Osteoblast (primary cell): ENCODE data around the gene CARD16. TPM values are rescaled to one million over a fixed set of nuclear protein-coding genes. Genes with fewer than 3 reads are reported as not detected.
A peak's percentile ranks its signal among the peaks of the same experiment; 100 is the strongest.
"Not testable (repeated sequence)": the region's sequence is repeated elsewhere in the genome, so short reads cannot be mapped to it uniquely, and the experiment has no call there.

Experiments used
- DNase-seq: peaks from one replicate; pipeline ENCODE4 v3.0.0; 2011; ENCODE audit warnings: low spot score, mixed read lengths; ENCODE audit not compliant: insufficient read length; ENCODE audit errors: missing footprints
- H2AFZ ChIP-seq: 2 replicates; pipeline ENCODE4 v1.6.0; 2011; ENCODE audit warnings: mild to moderate bottlenecking, low read length
- H3K27ac ChIP-seq: 2 replicates; pipeline ENCODE4 v1.5.1; 2011; ENCODE audit warnings: mild to moderate bottlenecking, low read depth, low read length, moderate library complexity
- H3K27me3 ChIP-seq: 2 replicates; pipeline ENCODE4 v1.6.0; 2012; ENCODE audit warnings: mild to moderate bottlenecking, control low read depth, inconsistent platforms, low read length, moderate library complexity; ENCODE audit not compliant: insufficient read depth
- H3K36me3 ChIP-seq: 2 replicates; pipeline ENCODE4 v1.5.1; 2011; ENCODE audit warnings: mild to moderate bottlenecking, low read length, control low read depth, moderate library complexity; ENCODE audit not compliant: insufficient read depth
- H3K4me1 ChIP-seq: 2 replicates; pipeline ENCODE4 v1.5.1; 2011; ENCODE audit warnings: mild to moderate bottlenecking, low read length, control low read depth, moderate library complexity; ENCODE audit not compliant: insufficient read depth
- H3K4me2 ChIP-seq: 2 replicates; pipeline ENCODE4 v1.6.0; 2011; ENCODE audit warnings: mild to moderate bottlenecking, low read length; ENCODE audit not compliant: insufficient read depth
- H3K4me3 ChIP-seq: fragments of 200-600 bp; sonication (generic); 3 replicates; pipeline ENCODE4 v1.5.1; 2012; ENCODE audit warnings: mild to moderate bottlenecking, low read length, inconsistent platforms; ENCODE audit not compliant: insufficient read depth
- H3K79me2 ChIP-seq: 2 replicates; pipeline ENCODE4 v1.6.0; 2012; ENCODE audit warnings: mild to moderate bottlenecking, low read length, control low read depth, inconsistent platforms; ENCODE audit not compliant: insufficient read depth
- H3K9me3 ChIP-seq: 2 replicates; pipeline ENCODE4 v1.5.1; 2011; ENCODE audit warnings: low read depth, low read length, control low read depth
- H4K20me1 ChIP-seq: 2 replicates; pipeline ENCODE4 v1.6.0; 2012; ENCODE audit warnings: mild to moderate bottlenecking, low read length, control low read depth; ENCODE audit not compliant: insufficient read depth
- CTCF ChIP-seq: IDR thresholded peaks from 2 replicates; pipeline ENCODE4 v1.5.1; 2011; ENCODE audit warnings: mild to moderate bottlenecking, low read depth, low read length, moderate library complexity; ENCODE audit errors: extremely low read depth
- total RNA-seq: library from RNA; depleted of rRNA; stranded (reverse); fragments of >200 nt; gene quantifications from 2 replicates; pipeline ENCODE4 v1.2.3, GENCODE V29; 2012

The CARD16 gene
- total RNA-seq, 1 donor = 2.9 TPM

GRCh38 chr11:105040703-105041102 lies 4.4 kb downstream of the CARD16 start:
- H3K36me3 ChIP-seq = no peaks in the 10 kb centered on the region
- H2AFZ ChIP-seq = no peak overlapping the region
- H3K4me3 ChIP-seq = no peak overlapping the region
- H3K27me3 ChIP-seq = no peaks in the 10 kb centered on the region
- H3K79me2 ChIP-seq = no peaks in the 10 kb centered on the region
- H3K27ac ChIP-seq = no peak overlapping the region
- DNase-seq = no peak
- H3K4me2 ChIP-seq = no peak overlapping the region
- peaks cover 4% of the 10 kb centered on the region for H3K4me1 ChIP-seq
- TF ChIP-seq CTCF = no peak
- H4K20me1 ChIP-seq = no peaks in the 10 kb centered on the region
- no peaks in the 10 kb centered on the region for H3K9me3 ChIP-seq

- no peaks in the 10 kb centered on the region for H3K36me3 ChIP-seq
- H3K4me3 ChIP-seq = peak within 1 kb of the TSS; percentile 56
- H3K9me3 ChIP-seq = no peaks in the 10 kb centered on the region
- no peaks in the 10 kb centered on the region for H3K27me3 ChIP-seq
- no peaks in the 10 kb centered on the region for H4K20me1 ChIP-seq
- no peak within 1 kb of the TSS for H3K27ac ChIP-seq
- TF ChIP-seq CTCF = no peak
- H3K4me1 ChIP-seq = peaks cover 2% of the 10 kb centered on the region
- H3K4me2 ChIP-seq = peak within 1 kb of the TSS; percentile 73
- no peak for DNase-seq
- H3K79me2 ChIP-seq = no peaks in the 10 kb centered on the region
- peak within 1 kb of the TSS; percentile 86 for H2AFZ ChIP-seq
Measured at GRCh38 chr11:105034813-105035620, 10.1 kb downstream of the CARD16 start, which contains the start of gene CASP1. Gene CASP1 (minus strand): TSS chr11:105035144. CDS start chr11:105035113, 31 bp downstream.

- H3K79me2 ChIP-seq, H3K27ac ChIP-seq, H3K27me3 ChIP-seq, H4K20me1 ChIP-seq, DNase-seq, H3K9me3 ChIP-seq, H3K36me3 ChIP-seq, H3K4me1 ChIP-seq: not testable (repeated sequence)
- H2AFZ ChIP-seq = peak overlapping the region; percentile 86
- H3K4me3 ChIP-seq = peak overlapping the region; percentile 56
- H3K4me2 ChIP-seq = peak overlapping the region; percentile 73
Measured at GRCh38 chr11:105034388-105034787, 10.7 kb downstream of the CARD16 start.

GRCh38 chr11:105033781-105034180 lies 11.4 kb downstream of the CARD16 start:
- Histone ChIP-seq H3K27ac (no peak overlapping the region), H3K36me3 (no peaks in the 10 kb centered on the region), H3K79me2 (no peaks in the 10 kb centered on the region), H3K4me3 (no peak overlapping the region), H3K27me3 (no peaks in the 10 kb centered on the region), H4K20me1 (no peaks in the 10 kb centered on the region), H2AFZ (no peak overlapping the region), H3K4me1 (peaks cover 2% of the 10 kb centered on the region), H3K9me3 (no peaks in the 10 kb centered on the region), H3K4me2 (no peak overlapping the region)
- TF ChIP-seq CTCF = no peak
- no peak for DNase-seq
